ENCODE results near the gene WDR1.

DNA sequence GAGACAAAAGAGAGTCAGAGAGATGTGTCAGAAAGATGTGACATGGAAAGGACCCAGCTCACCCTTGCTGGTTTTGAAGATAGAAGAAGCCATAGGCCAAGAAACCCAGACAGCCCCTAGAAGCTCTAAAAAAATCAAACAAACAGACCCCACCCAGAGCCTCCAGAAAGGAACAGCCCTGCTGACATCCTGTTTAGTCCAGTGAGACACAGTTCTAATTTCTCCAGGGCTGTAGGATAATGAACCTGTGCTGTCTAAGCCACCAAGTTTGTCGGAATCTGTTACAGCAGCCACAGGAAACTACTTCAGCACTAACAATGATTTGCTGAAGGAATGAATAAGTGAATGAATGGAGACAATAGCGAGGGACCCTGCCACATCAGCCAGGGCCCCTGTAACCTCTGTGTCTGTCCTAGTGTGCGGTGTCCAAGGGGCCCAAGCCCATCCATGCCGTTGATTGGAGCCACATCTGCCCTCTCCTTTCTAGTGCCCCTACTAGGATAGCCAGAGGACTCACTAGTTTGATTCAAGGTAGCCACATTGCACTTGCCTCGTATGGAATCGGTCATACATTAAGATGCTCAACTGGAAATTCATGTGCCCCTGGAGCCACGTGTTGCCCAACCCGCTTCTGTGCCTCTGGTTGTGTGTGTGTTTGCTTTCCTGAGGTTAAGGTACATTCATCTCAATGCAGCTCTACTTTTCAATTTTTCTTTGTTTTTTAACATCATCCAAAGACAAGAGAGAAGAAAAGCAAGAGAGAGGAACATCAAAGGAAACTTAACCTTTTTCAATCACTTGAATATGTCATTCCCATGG is 62.8 kb downstream of the WDR1 start:
- TF ChIP-seq, protein P1, sequence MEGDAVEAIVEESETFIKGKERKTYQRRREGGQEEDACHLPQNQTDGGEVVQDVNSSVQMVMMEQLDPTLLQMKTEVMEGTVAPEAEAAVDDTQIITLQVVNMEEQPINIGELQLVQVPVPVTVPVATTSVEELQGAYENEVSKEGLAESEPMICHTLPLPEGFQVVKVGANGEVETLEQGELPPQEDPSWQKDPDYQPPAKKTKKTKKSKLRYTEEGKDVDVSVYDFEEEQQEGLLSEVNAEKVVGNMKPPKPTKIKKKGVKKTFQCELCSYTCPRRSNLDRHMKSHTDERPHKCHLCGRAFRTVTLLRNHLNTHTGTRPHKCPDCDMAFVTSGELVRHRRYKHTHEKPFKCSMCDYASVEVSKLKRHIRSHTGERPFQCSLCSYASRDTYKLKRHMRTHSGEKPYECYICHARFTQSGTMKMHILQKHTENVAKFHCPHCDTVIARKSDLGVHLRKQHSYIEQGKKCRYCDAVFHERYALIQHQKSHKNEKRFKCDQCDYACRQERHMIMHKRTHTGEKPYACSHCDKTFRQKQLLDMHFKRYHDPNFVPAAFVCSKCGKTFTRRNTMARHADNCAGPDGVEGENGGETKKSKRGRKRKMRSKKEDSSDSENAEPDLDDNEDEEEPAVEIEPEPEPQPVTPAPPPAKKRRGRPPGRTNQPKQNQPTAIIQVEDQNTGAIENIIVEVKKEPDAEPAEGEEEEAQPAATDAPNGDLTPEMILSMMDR (conservative IDR thresholded peaks at IDR 0.05 in 1 of 2, IDR thresholded peaks at IDR 0.05 in 1 of 2; ENCODE audit: low read depth in 1 of 2, low read length in 2 of 2) = no peak
- TF ChIP-seq EZH2 (IDR thresholded peaks at IDR 0.05; ENCODE audit: low read length, missing control alignments) = no peak
